Liver (tissue), 9 donors: ENCODE data around the gene KIF18B. TPM values are rescaled to one million over a fixed set of nuclear protein-coding genes. Genes with fewer than 3 reads are reported as not detected.

Experiments used
- DNase-seq: peaks from one replicate; pipeline ENCODE4 v3.0.0-alpha.2; 2017; ENCODE audit warnings: low spot score
- H3K27ac ChIP-seq, 2 donors: one replicate each; pipeline ENCODE4 v1.7.0; 2013; ENCODE audit warnings: inconsistent platforms in 2 of 2, low read length in 2 of 2, control low read depth in 1 of 2, low read depth in 1 of 2, mild to moderate bottlenecking in 1 of 2
- H3K27me3 ChIP-seq, 4 donors: one replicate each; pipeline versions ENCODE4 v1.6.1 to v1.7.0; 2013; ENCODE audit warnings: low read length in 3 of 4, inconsistent platforms in 1 of 4, mild to moderate bottlenecking in 1 of 4, moderate library complexity in 1 of 4; ENCODE audit not compliant: control insufficient read depth in 4 of 4, insufficient read depth in 4 of 4
- H3K36me3 ChIP-seq, 4 donors: one replicate each; pipeline versions ENCODE4 v1.6.1 to v1.7.0; 2013; ENCODE audit warnings: low read length in 3 of 4, mild to moderate bottlenecking in 3 of 4, low read depth in 1 of 4, moderate library complexity in 1 of 4; ENCODE audit not compliant: control insufficient read depth in 4 of 4, insufficient read depth in 3 of 4
- H3K4me1 ChIP-seq, 4 donors: one replicate each; pipeline versions ENCODE4 v1.6.1 to v1.7.0; 2013; ENCODE audit warnings: low read length in 3 of 4, mild to moderate bottlenecking in 3 of 4, moderate library complexity in 1 of 4; ENCODE audit not compliant: control insufficient read depth in 4 of 4, insufficient read depth in 4 of 4
- H3K4me3 ChIP-seq, 3 donors: one replicate each; pipeline versions ENCODE4 v1.6.1 to v1.7.0; 2013; ENCODE audit warnings: low read length in 3 of 3, control low read depth in 1 of 3, low read depth in 1 of 3, mild to moderate bottlenecking in 1 of 3
- H3K9ac ChIP-seq, 2 donors: one replicate each; pipeline ENCODE4 v1.7.0; 2013; ENCODE audit warnings: low read length in 2 of 2, mild to moderate bottlenecking in 2 of 2, moderate library complexity in 2 of 2, control low read depth in 1 of 2, low read depth in 1 of 2
- H3K9me3 ChIP-seq, 4 donors: one replicate each; pipeline versions ENCODE4 v1.6.1 to v1.7.0; 2013; ENCODE audit warnings: low read length in 3 of 4; ENCODE audit not compliant: control insufficient read depth in 4 of 4
- ATF3 ChIP-seq: IDR thresholded peaks from 2 replicates; pipeline ENCODE4 v1.6.1; 2016; ENCODE audit warnings: antibody characterized with exemption
- EGR1 ChIP-seq, 2 donors: IDR thresholded peaks; 2 replicates each; pipeline ENCODE4 v1.6.1; 2016 to 2018; ENCODE audit warnings: antibody characterized with exemption in 2 of 2, low read depth in 2 of 2
- FOXA1 ChIP-seq: IDR thresholded peaks from 2 replicates; pipeline ENCODE4 v1.6.1; 2016; ENCODE audit warnings: antibody characterized with exemption
- FOXA2 ChIP-seq: IDR thresholded peaks from 2 replicates; pipeline ENCODE4 v1.6.1; 2016; ENCODE audit warnings: antibody characterized with exemption
- GABPA ChIP-seq, 2 donors: IDR thresholded peaks in 1 of 2; conservative IDR thresholded peaks in 1 of 2; 2 replicates each; pipeline ENCODE4 v1.6.1; 2016; ENCODE audit warnings: antibody characterized with exemption in 2 of 2, mild to moderate bottlenecking in 1 of 2, moderate library complexity in 1 of 2
- HNF4A ChIP-seq, 2 donors: conservative IDR thresholded peaks; 2 replicates each; pipeline ENCODE4 v1.6.1; 2016; ENCODE audit warnings: antibody characterized with exemption in 2 of 2, mild to moderate bottlenecking in 2 of 2
- MAX ChIP-seq: IDR thresholded peaks from 2 replicates; pipeline ENCODE4 v1.6.1; 2016; ENCODE audit warnings: antibody characterized with exemption
- NR2F2 ChIP-seq: IDR thresholded peaks from 2 replicates; pipeline ENCODE4 v1.6.1; 2016; ENCODE audit warnings: antibody characterized with exemption
- RAD21 ChIP-seq, 2 donors: IDR thresholded peaks; 2 replicates each; pipeline ENCODE4 v1.6.1; 2016; ENCODE audit warnings: antibody characterized with exemption in 2 of 2, mild to moderate bottlenecking in 2 of 2
- REST ChIP-seq: IDR thresholded peaks from 2 replicates; pipeline ENCODE4 v1.6.1; 2016; ENCODE audit warnings: antibody characterized with exemption, mild to moderate bottlenecking
- RXRA ChIP-seq, 2 donors: IDR thresholded peaks; 2 replicates each; pipeline ENCODE4 v1.6.1; 2017 to 2018; ENCODE audit warnings: antibody characterized with exemption in 2 of 2, mild to moderate bottlenecking in 1 of 2
- SP1 ChIP-seq: IDR thresholded peaks from 2 replicates; pipeline ENCODE4 v1.6.1; 2018; ENCODE audit warnings: antibody characterized with exemption, mild to moderate bottlenecking
- TAF1 ChIP-seq: conservative IDR thresholded peaks from 2 replicates; pipeline ENCODE4 v1.6.1; 2016; ENCODE audit warnings: antibody characterized with exemption, mild to moderate bottlenecking
- YY1 ChIP-seq: IDR thresholded peaks from 2 replicates; pipeline ENCODE4 v1.6.1; 2016; ENCODE audit warnings: antibody characterized with exemption, mild to moderate bottlenecking
- ZBTB33 ChIP-seq: IDR thresholded peaks from 2 replicates; pipeline ENCODE4 v1.6.1; 2016; ENCODE audit warnings: antibody characterized with exemption
- WGBS: extraction: QIAGEN DNeasy Blood & Tissue Kit; methylation state at CpG from one replicate; pipeline ENCODE4 v1.1.7; 2013; 5-methylcytosine and 5-hydroxymethylcytosine counted together
- polyA plus RNA-seq, 2 donors: library from polyadenylated mRNA; stranded (reverse) in 1 of 2; unstranded in 1 of 2; fragments of 200-250 nt in 1 of 2; fragments of >200 nt in 1 of 2; fragmentation: Nextera tagmentation in 1 of 2; extraction: Ambion mirVana in 1 of 2; gene quantifications; one replicate each; pipeline versions ENCODE4 v1.2.1 to v1.2.3, GENCODE V29; 2013 to 2015
- total RNA-seq, 2 donors: library from RNA; depleted of rRNA; stranded (reverse); fragments of >200 nt; gene quantifications; one replicate each; pipeline ENCODE4 v1.2.3, GENCODE V29; 2014
- donor health status: healthy.
- donor health status: healthy.
- donor health status: healthy.
- donor health status: healthy.
- donor health status: healthy.

KIF18B gene
- total and polyA plus RNA-seq, 4 donors, result under 0.01 to 11.9 (median 0.48) TPM

- no peaks in the 10 kb centered on the region for H3K36me3 ChIP-seq
- H3K9me3 ChIP-seq, result no peaks in the 10 kb centered on the region
- peaks cover 0 to 16% (median 10%) of the 10 kb centered on the region in 4 donors for H3K4me1 ChIP-seq
- no peak overlapping the region for H3K27ac ChIP-seq
- WGBS, result 87% methylated on average over 11 of the region's 11 CpGs
- no peak for TF ChIP-seq MAX
- no peak for TF ChIP-seq ATF3
- TF ChIP-seq TAF1, result no peak
- no peak for TF ChIP-seq HNF4A (conservative IDR thresholded peaks at IDR 0.05)
- TF ChIP-seq FOXA1, result no peak
- no peak for TF ChIP-seq REST
- no peak for TF ChIP-seq RXRA (IDR thresholded peaks at IDR 0.05)
- no peak for TF ChIP-seq GABPA (IDR thresholded peaks at IDR 0.05 in 1 of 2, conservative IDR thresholded peaks at IDR 0.05 in 1 of 2)
- no peak for TF ChIP-seq ZBTB33
- TF ChIP-seq NR2F2, result no peak
- TF ChIP-seq FOXA2, result no peak
- no peak for TF ChIP-seq RAD21 (IDR thresholded peaks at IDR 0.05)
- TF ChIP-seq SP1, result no peak
- no peak for TF ChIP-seq EGR1 (IDR thresholded peaks at IDR 0.05; ENCODE audit: low read depth in 2 of 2)
- H3K27me3 ChIP-seq, result no peaks in the 10 kb centered on the region
- no peak overlapping the region for H3K4me3 ChIP-seq
- no peak for DNase-seq
- H3K9ac ChIP-seq, result no peak overlapping the region
These were observed 39.7 kb downstream of the KIF18B start for GRCh38 chr17:44907729-44908470.

DNA sequence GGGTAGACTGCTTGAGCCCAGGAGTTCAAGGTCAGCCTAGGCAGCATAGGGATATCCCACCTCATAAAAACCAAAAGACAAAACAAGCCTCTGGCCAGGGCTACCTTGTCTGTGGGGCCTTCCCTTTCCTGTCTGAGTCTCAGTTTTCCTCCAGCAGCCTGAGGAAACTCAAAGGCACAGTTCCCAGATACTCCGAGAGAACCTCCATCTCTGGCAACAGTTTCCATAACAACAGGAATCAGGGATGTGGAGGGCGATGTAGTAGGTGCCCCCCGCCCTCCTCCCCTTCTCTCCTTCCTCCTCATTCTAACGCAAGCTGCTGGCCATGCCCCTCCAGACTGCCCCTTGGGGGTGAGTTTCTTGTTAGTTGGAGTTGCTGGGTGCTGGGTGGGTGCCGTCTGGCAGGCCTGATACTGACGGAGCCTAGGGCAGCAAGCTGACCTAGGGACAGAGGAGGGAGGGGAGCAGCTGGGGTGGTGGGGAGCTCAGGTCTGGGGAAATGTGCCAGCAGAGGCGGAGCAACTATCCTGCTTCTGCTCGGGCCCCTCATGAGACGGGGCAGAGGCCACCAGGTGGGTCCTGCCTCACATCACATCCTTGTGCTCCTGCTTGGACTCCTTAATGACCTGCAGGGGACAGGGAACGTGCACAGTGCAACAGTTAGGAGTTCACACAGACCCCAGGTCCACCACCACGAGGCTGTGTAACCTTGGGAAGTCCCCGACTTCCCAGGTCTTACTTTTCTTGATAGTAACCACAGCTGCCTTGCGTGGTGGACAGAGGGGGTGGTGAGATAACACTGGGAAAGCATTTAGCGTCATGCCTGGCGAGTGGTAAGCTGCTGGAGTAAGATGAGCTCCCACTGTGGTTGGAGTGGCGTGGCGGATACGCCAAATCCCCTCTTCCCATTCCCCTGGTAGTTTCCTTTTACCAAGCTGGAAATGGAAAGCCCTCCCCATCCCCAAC, 40.5 kb downstream of the KIF18B start:
- DNase-seq, result no peak
- Histone ChIP-seq H3K9ac (no peak overlapping the region), H3K27ac (no peak overlapping the region), H3K9me3 (no peaks in the 10 kb centered on the region), H3K36me3 (no peaks in the 10 kb centered on the region), H3K4me1 (peaks cover 0 to 16% (median 10%) of the 10 kb centered on the region in 4 donors), H3K4me3 (no peak overlapping the region), H3K27me3 (no peaks in the 10 kb centered on the region)
- WGBS, result 88% methylated on average over 18 of the region's 18 CpGs
- TF ChIP-seq GABPA (IDR thresholded peaks at IDR 0.05 in 1 of 2, conservative IDR thresholded peaks at IDR 0.05 in 1 of 2), result no peak
- TF ChIP-seq YY1, result no peak
- TF ChIP-seq SP1, result no peak
- TF ChIP-seq REST, result no peak
- TF ChIP-seq ZBTB33, result no peak
- TF ChIP-seq NR2F2, result no peak
